Transverse colon (tissue), 4 donors: ENCODE measurements around the gene ARMC3. TPM values are rescaled to one million over a fixed set of nuclear protein-coding genes. Genes with fewer than 3 reads are reported as not detected.

Source experiments
- DNase-seq: peaks from one replicate; pipeline ENCODE4 v3.0.0-alpha.2; 2019
- H3K27ac ChIP-seq, 4 donors: fragments of 200-600 bp; sonication (generic); 2 replicates each; pipeline ENCODE4 v1.5.1; 2016 to 2018; ENCODE audit warnings: inconsistent platforms in 4 of 4
- H3K27me3 ChIP-seq: fragments of 200-600 bp; sonication (generic); 2 replicates; pipeline ENCODE4 v1.5.1; 2017; ENCODE audit warnings: inconsistent platforms
- H3K36me3 ChIP-seq, 4 donors: fragments of 200-600 bp; sonication (generic); 2 replicates each; pipeline ENCODE4 v1.5.1; 2017 to 2019; ENCODE audit warnings: inconsistent platforms in 4 of 4
- H3K4me1 ChIP-seq, 4 donors: fragments of 200-600 bp; sonication (generic); 2 replicates each; pipeline ENCODE4 v1.5.1; 2017 to 2020; ENCODE audit warnings: inconsistent platforms in 4 of 4
- H3K4me3 ChIP-seq, 4 donors: fragments of 200-600 bp; sonication (generic); 1 replicate in 1 of 4; 2 replicates in 3 of 4; pipeline versions ENCODE4 v1.5.1 to v1.6.1; 2017 to 2019; ENCODE audit warnings: inconsistent platforms in 4 of 4
- H3K9me3 ChIP-seq, 2 donors: fragments of 200-600 bp; sonication (generic); 2 replicates each; pipeline ENCODE4 v1.5.1; 2017 to 2019; ENCODE audit warnings: inconsistent platforms in 2 of 2
- CTCF ChIP-seq, 5 experiments: fragments of 200-600 bp in 3 of 5; fragments of 450-650 bp in 2 of 5; sonication (generic) in 3 of 5; IDR thresholded peaks; 1 replicate in 2 of 5; 2 replicates in 3 of 5; pipeline ENCODE4 v1.5.1; 2016 to 2017; ENCODE audit warnings: antibody characterized with exemption in 5 of 5, inconsistent platforms in 3 of 5, mild to moderate bottlenecking in 2 of 5, moderate library complexity in 1 of 5
- EP300 ChIP-seq: sonication (generic); formaldehyde crosslinking; IDR thresholded peaks from one replicate; pipeline ENCODE4 v1.6.1; 2017; ENCODE audit warnings: antibody characterized with exemption, low read depth
- POLR2A ChIP-seq: fragments of 450-650 bp; IDR thresholded peaks from one replicate; pipeline ENCODE4 v1.6.1; 2016; ENCODE audit warnings: antibody characterized with exemption, mild to moderate bottlenecking, moderate library complexity
- POLR2AphosphoS5 ChIP-seq, 3 donors: sonication (generic); formaldehyde crosslinking; IDR thresholded peaks; one replicate each; pipeline ENCODE4 v1.6.1; 2016; ENCODE audit warnings: antibody characterized with exemption in 3 of 3
- WGBS, 2 donors: methylation state at CpG; one replicate each; pipeline ENCODE4 v1.1.5; 2018; ENCODE audit warnings: low coverage in 1 of 2; 5-methylcytosine and 5-hydroxymethylcytosine counted together
- in situ Hi-C, 4 donors: fragments of 200-750 bp; cut with MboI; loops; one replicate each; pipeline versions ENCODE4 v1.15.0 to v1.15.1; 2017; ENCODE audit warnings: low sequenced_read_pairs in 3 of 4, low pct_ligation_motif_present in 1 of 4, low pct_unique_long_range_greater_than_20kb in 1 of 4
- intact Hi-C: fragments of 100-400 bp; cut with DNase I; formaldehyde crosslinking; loops from one replicate; pipeline ENCODE4 v1.15.1; 2023; ENCODE audit warnings: low total_unique reads
- total RNA-seq, 4 donors: library from RNA; depleted of rRNA; stranded (reverse); fragments of >200 nt; gene quantifications; one replicate each; pipeline ENCODE4 v1.1.0, GENCODE V29; 2016

ARMC3 gene
- total RNA-seq, 4 donors from 2014 or later: not detected

GRCh38 chr10:22954970-22955369, 27.1 kb downstream of the ARMC3 start:
- WGBS, 2 donors: 73 to 90% methylated on average over 2 to 3 of the region's 3 CpGs
- peaks cover under 1 to 1% of the 10 kb centered on the region in 2 donors for H3K9me3 ChIP-seq
- TF ChIP-seq POLR2AphosphoS5 (IDR thresholded peaks at IDR 0.05) (no peak), POLR2A (no peak), EP300 (no peak), CTCF (IDR thresholded peaks at IDR 0.05) (no peak)
- DNase-seq: no peak
- no peak overlapping the region for H3K4me3 ChIP-seq
- no peaks in the 10 kb centered on the region for H3K36me3 ChIP-seq
- H3K27me3 ChIP-seq: no peaks in the 10 kb centered on the region
- in situ Hi-C loops (no loop called here), intact Hi-C loops (no loop called here)
- no peak overlapping the region for H3K27ac ChIP-seq
- H3K4me1 ChIP-seq: no peaks in the 10 kb centered on the region

- Histone ChIP-seq H3K9me3 (no peaks in the 10 kb centered on the region), H3K36me3 (no peaks in the 10 kb centered on the region), H3K27ac (no peak overlapping the region), H3K27me3 (no peaks in the 10 kb centered on the region), H3K4me1 (no peaks in the 10 kb centered on the region), H3K4me3 (no peak overlapping the region)
- in situ Hi-C loops: no loop called here
- no peak for DNase-seq
- intact Hi-C loops: no loop called here
- no peak for TF ChIP-seq POLR2A
- TF ChIP-seq EP300: no peak
- TF ChIP-seq CTCF (IDR thresholded peaks at IDR 0.05): no peak
- no peak for TF ChIP-seq POLR2AphosphoS5 (IDR thresholded peaks at IDR 0.05)
- 38 to 59% methylated on average over 2 of the region's 2 CpGs for WGBS, 2 donors
Measured at GRCh38 chr10:22958338-22958737, 30.5 kb downstream of the ARMC3 start.

GRCh38 chr10:22959292-22959691, 31.4 kb downstream of the ARMC3 start:
- H3K4me3 ChIP-seq: no peak overlapping the region
- H3K9me3 ChIP-seq: no peaks in the 10 kb centered on the region
- H3K27me3 ChIP-seq: no peaks in the 10 kb centered on the region
- no peak overlapping the region for H3K27ac ChIP-seq
- intact Hi-C loops: no loop called here
- no peaks in the 10 kb centered on the region for H3K36me3 ChIP-seq
- no peaks in the 10 kb centered on the region for H3K4me1 ChIP-seq
- DNase-seq: no peak
- TF ChIP-seq EP300 (no peak), CTCF (IDR thresholded peaks at IDR 0.05) (no peak), POLR2AphosphoS5 (IDR thresholded peaks at IDR 0.05) (no peak), POLR2A (no peak)
- 55 to 58% methylated on average over 2 of the region's 2 CpGs for WGBS, 2 donors
- in situ Hi-C loops: no loop called here

GRCh38 chr10:22959950-22960349, 32.1 kb downstream of the ARMC3 start:
- Histone ChIP-seq H3K9me3 (no peaks in the 10 kb centered on the region), H3K4me1 (no peaks in the 10 kb centered on the region), H3K4me3 (no peak overlapping the region), H3K36me3 (no peaks in the 10 kb centered on the region), H3K27me3 (no peaks in the 10 kb centered on the region), H3K27ac (no peak overlapping the region)
- intact Hi-C loops (no loop called here), in situ Hi-C loops (no loop called here)
- DNase-seq: no peak
- TF ChIP-seq POLR2A (no peak), POLR2AphosphoS5 (IDR thresholded peaks at IDR 0.05) (no peak), CTCF (IDR thresholded peaks at IDR 0.05) (no peak), EP300 (no peak)
- 32 to 58% methylated on average over 3 of the region's 3 CpGs for WGBS, 2 donors
